ENCODE data around the gene LRRC75A.

LRRC75A gene

GRCh38 chr17:16449121-16449570 lies 42.8 kb downstream of the LRRC75A start:
- H3K4me1 ChIP-seq (ENCODE audit: low read length): no peaks in the 10 kb centered on the region
- peaks cover 3% of the 10 kb centered on the region for H3K36me3 ChIP-seq (replicated peaks; ENCODE audit: low read depth, low read length)
- no peak overlapping the region for H3K4me3 ChIP-seq (ENCODE audit: low read length)
- H2AFZ ChIP-seq (ENCODE audit: low read depth, low read length): no peak overlapping the region
- H3K9ac ChIP-seq (ENCODE audit: low read length): no peak overlapping the region
- H3K4me2 ChIP-seq (ENCODE audit: low read length): no peak overlapping the region
- H3K9me3 ChIP-seq (ENCODE audit: insufficient read depth, low read length): no peaks in the 10 kb centered on the region
- peaks cover 3% of the 10 kb centered on the region for H4K20me1 ChIP-seq (ENCODE audit: insufficient read depth, low read length)
- TF ChIP-seq CTCF (IDR thresholded peaks at IDR 0.05; ENCODE audit: low read depth, low read length) (no peak), EZH2phosphoT487 (IDR thresholded peaks at IDR 0.05; ENCODE audit: low read depth) (no peak)
- H3K79me2 ChIP-seq (ENCODE audit: low read length): no peaks in the 10 kb centered on the region
- H3K27me3 ChIP-seq (ENCODE audit: low read depth, low read length): no peaks in the 10 kb centered on the region
- H3K27ac ChIP-seq (ENCODE audit: low read length): no peak overlapping the region

GRCh38 chr17:16448490-16448889 lies 43.5 kb downstream of the LRRC75A start:
- no peak overlapping the region for H3K9ac ChIP-seq (ENCODE audit: low read length)
- no peak overlapping the region for H3K27ac ChIP-seq (ENCODE audit: low read length)
- H2AFZ ChIP-seq (ENCODE audit: low read depth, low read length): no peak overlapping the region
- no peak overlapping the region for H3K4me3 ChIP-seq (ENCODE audit: low read length)
- H3K4me1 ChIP-seq (ENCODE audit: low read length): no peaks in the 10 kb centered on the region
- H3K4me2 ChIP-seq (ENCODE audit: low read length): no peak overlapping the region
- H3K79me2 ChIP-seq (ENCODE audit: low read length): peaks cover under 1% of the 10 kb centered on the region; the same call in 1 of the 2 replicates
- no peaks in the 10 kb centered on the region for H3K9me3 ChIP-seq (ENCODE audit: insufficient read depth, low read length)
- peaks cover 4% of the 10 kb centered on the region for H4K20me1 ChIP-seq (ENCODE audit: insufficient read depth, low read length)
- TF ChIP-seq CTCF (IDR thresholded peaks at IDR 0.05; ENCODE audit: low read depth, low read length) (no peak), EZH2phosphoT487 (IDR thresholded peaks at IDR 0.05; ENCODE audit: low read depth) (no peak)
- peaks cover 8% of the 10 kb centered on the region for H3K36me3 ChIP-seq (replicated peaks; ENCODE audit: low read depth, low read length)
- H3K27me3 ChIP-seq (ENCODE audit: low read depth, low read length): no peaks in the 10 kb centered on the region

- no peak overlapping the region for H3K4me3 ChIP-seq (ENCODE audit: low read length)
- peaks cover 7% of the 10 kb centered on the region; the same call in 1 of the 2 replicates for H3K79me2 ChIP-seq (ENCODE audit: low read length)
- no peak overlapping the region for H2AFZ ChIP-seq (ENCODE audit: low read depth, low read length)
- peaks cover 15% of the 10 kb centered on the region for H3K36me3 ChIP-seq (replicated peaks; ENCODE audit: low read depth, low read length)
- no peaks in the 10 kb centered on the region for H3K9me3 ChIP-seq (ENCODE audit: insufficient read depth, low read length)
- H4K20me1 ChIP-seq (ENCODE audit: insufficient read depth, low read length): peaks cover 9% of the 10 kb centered on the region
- no peak overlapping the region for H3K27ac ChIP-seq (ENCODE audit: low read length)
- H3K4me1 ChIP-seq (ENCODE audit: low read length): no peaks in the 10 kb centered on the region
- TF ChIP-seq EZH2phosphoT487 (IDR thresholded peaks at IDR 0.05; ENCODE audit: low read depth): no peak
- no peak for TF ChIP-seq CTCF (IDR thresholded peaks at IDR 0.05; ENCODE audit: low read depth, low read length)
- no peak overlapping the region for H3K9ac ChIP-seq (ENCODE audit: low read length)
- H3K4me2 ChIP-seq (ENCODE audit: low read length): no peak overlapping the region
- H3K27me3 ChIP-seq (ENCODE audit: low read depth, low read length): no peaks in the 10 kb centered on the region
Measured at GRCh38 chr17:16447676-16448075, 44.3 kb downstream of the LRRC75A start.

- Histone ChIP-seq H3K4me1 (ENCODE audit: low read length) (peaks cover 9% of the 10 kb centered on the region), H4K20me1 (ENCODE audit: insufficient read depth, low read length) (peaks cover 18% of the 10 kb centered on the region), H3K4me2 (ENCODE audit: low read length) (no peak overlapping the region), H3K36me3 (replicated peaks; ENCODE audit: low read depth, low read length) (peaks cover 27% of the 10 kb centered on the region), H2AFZ (ENCODE audit: low read depth, low read length) (no peak overlapping the region), H3K27me3 (ENCODE audit: low read depth, low read length) (no peaks in the 10 kb centered on the region), H3K9ac (ENCODE audit: low read length) (no peak overlapping the region), H3K79me2 (ENCODE audit: low read length) (peaks cover 19% of the 10 kb centered on the region), H3K27ac (ENCODE audit: low read length) (no peak overlapping the region), H3K4me3 (ENCODE audit: low read length) (no peak overlapping the region), H3K9me3 (ENCODE audit: insufficient read depth, low read length) (no peaks in the 10 kb centered on the region)
- no peak for TF ChIP-seq EZH2phosphoT487 (IDR thresholded peaks at IDR 0.05; ENCODE audit: low read depth)
- TF ChIP-seq CTCF (IDR thresholded peaks at IDR 0.05; ENCODE audit: low read depth, low read length): no peak
Measured at GRCh38 chr17:16446338-16446983, 45.5 kb downstream of the LRRC75A start.

All from OCI-LY3 (cell line).